EH (cell line): ENCODE results near the gene TMEM250.
A peak's percentile ranks its signal among the peaks of the same experiment; 100 is the strongest.

Experiments used
- DNase-seq: peaks from one replicate; pipeline ENCODE4 v3.0.0-alpha.2; 2015; ENCODE audit warnings: low read depth

TMEM250 gene

DNA sequence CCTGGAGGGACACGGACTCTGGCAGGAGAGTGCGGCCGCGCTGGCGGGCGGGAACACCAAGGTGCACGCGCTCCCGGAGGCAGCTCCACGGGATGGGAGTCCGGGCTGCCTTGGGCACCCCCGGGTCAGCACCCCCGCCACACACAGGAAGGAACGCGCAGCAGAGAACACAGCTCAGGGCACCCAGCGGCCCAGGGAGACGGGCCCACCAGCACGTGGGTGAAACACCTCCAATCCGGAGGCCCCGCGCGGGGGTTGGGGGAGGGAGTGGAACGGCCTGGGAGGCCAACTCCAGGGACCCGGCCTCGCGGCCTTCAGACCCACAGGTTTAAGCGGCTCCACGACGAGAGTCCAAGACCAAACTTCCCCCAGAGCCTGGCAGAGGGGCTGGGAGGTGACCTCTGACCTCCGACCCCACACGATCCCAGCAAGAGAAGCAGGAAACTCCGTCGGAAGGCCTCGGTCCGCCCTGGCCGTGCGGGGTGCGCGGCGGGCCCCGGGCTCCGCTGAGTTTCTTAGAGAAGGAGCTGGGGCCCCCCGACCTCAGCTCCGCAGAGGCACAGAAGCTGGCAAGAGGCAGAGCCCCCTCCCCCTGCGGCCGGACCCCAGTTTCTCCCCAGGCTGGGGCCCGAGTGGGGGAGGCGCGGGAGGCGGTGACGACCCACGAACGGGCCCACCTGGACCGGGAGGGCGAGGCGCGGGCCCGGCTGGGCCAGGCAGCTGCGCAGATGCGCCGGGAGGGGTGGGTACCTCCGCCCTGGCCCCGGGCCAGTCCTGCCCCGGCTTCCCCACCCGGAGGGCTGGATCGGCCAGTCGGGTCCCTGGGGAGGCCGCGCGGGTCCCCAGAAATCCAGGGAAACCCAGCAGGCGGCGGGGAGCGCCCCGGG is 24.4 kb downstream of the TMEM250 start:
- peak; percentile 70 for DNase-seq

DNA sequence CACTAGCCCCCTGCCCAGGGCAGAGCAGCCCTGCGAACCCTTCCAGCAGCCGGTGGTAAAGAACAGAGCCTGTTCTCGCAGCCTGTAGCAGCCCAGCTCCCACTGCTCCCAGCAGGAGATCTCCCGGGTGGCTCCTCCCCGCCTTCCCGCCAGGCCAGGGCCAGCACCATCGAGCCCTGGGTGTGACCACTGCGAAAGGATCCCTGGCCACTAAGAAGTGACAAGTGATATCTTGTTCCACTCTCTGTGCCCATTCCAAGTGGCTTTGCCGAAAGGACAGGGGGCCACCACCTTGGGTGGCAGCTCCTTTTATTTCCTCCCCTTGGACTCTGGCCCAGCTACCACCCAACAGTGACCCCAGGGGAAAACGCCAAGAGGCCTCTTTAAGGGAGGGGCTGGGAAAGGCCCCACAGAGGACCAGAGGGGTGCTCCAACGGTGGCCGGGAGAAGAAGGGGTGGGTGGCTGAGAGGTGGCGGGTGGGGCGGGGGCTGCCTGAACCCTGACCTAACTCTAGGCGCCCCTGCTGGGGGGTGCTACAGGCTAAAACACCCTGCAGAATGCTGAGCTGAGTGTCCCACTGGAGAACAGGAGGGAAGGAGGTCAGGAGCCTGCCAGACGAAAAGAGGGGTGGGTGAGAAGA is 25.2 kb downstream of the TMEM250 start:
- peak; percentile 56 for DNase-seq

DNA sequence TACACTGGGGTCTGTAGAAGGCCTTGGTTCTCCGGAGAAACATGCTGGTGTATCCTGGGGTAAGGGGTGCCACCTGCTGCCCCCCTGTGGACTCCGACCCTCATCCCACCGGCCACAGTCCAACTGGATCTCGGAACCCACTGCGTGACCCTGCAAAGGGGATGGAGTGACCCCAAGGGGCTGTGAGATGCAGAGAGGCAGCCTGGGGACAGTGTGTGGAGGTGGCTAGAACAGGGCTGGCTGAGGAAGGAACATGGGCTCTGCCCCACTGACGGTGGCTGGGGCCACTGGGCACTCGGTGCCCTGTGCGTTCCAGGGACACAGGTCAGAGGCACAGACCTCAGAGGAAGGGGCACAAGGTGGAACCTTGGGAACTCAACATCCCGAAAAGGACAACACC is 25.9 kb downstream of the TMEM250 start:
- no peak for DNase-seq

DNA sequence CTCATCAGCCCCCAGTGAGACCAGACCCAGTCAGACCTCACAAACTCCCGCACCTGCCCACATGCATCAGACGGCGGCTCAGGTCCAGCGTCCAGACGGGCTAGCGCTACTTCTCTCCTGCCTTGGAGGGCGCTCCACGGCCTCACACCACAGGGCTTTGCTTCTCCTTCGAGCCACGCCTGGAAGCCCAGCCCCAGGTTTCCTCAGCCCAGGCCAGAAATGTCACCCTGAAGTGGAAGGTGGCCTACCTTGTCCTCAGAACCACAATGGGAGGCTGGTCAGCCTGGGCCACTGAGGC is 26.4 kb downstream of the TMEM250 start:
- DNase-seq = no peak

DNA sequence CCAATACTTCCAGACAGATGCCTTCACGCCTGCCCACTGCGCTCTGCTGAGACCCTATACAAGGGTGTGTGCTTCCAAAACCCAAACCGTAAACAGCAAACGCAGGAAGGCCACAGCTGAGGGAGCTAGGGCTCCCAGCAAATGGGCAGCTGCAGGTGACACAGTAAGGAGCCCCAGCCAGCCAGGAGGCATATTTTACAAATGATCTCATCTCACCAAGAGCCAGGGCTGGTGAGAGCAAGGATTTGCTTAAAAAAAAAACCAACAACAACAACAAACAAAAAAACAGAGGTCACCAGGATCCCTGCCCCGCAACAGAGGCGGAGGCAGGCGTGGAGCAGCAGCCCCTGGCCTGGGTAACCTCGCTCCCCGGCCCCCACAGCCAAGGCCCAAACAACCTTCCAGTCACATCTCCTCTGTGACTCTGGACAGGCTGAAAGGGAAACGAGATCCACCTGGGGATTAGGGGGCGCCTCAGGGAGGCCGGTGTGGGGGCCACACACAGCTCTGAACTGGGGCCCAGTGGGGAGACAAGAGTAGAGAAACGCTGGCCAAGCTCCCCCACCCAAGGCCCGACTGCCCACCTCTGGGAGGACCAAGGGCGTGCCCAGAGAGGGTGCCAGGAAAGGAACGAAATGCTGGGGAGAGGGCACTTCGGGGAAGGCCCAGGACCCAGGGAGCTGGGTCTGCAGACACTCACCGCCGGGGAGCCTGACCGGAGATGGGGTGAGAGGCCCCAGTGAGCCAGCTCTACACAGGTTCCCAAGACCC is 26.9 kb downstream of the TMEM250 start:
- DNase-seq = peak; percentile 26

DNA sequence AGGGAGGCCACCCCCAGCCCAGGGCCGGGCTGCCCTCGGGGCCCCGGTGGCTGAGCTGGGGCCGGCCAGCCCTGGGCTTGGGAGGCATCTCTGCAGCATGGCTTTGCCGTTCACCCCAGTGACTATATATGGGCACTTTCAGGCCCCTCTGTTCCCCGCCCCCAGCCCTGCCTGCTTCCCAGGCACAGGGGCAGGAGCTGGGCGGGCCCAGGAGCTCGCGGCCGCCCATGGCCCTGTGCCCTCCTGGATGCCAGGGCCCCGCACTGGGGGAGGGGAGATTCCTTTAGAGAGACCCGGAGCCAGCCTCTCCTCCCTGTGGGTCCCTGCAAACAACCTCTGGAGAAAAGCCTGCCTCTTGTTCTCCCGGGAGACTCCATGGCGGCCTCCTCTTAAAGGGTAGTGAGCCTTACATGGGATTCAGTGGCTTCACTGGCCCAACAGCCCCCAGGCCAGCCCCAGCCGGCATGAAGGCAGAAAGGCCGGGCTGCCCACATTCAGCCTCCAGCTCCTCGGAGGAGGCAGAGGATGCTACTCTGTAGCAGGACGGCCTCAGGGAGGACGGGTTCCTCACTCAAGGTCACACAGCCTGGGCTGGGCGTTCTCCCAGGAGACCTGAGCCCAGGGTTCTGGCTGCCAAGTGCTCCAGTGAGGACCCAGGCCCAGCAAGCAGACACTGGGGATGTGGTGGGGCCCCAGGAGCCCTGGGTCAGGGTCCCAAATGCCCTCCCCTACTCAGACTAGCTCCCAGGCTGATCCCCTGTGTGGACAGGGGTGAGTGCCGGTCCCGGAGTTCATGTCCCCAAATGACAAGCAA is 27.7 kb downstream of the TMEM250 start:
- DNase-seq = peak; percentile 54

DNA sequence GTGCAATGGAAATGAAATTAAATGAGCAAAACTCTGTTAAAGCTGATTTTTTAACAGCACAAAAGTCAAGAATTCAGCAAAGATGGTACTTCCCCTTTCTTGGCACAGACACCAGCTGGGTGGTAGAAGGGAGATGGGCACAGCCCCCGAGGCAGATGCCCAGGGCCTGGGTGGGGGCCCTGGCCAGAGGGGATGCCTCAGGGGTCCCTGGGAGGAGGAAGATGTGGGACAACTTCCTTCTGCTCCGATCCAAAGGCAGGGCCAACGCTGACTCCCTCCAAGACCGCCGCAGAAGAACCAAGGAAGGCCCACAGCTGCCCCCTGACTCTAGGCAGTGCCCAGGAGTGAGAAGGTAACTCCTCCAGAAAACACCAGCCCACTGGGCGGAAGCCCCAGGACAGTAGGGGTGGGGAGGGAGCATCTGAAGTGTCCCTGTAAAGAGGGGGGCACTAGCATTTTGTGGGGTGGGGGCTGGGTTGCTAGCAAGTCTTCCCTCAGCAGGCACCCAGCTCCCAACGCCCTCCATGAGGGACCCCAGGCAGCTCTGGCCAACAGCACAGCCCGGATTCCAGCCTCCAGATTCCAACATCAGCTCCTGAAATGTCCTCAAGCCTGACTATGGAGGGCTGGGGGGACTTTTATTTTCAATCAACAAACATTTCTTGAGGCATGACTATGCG is 28.5 kb downstream of the TMEM250 start:
- no peak for DNase-seq

DNA sequence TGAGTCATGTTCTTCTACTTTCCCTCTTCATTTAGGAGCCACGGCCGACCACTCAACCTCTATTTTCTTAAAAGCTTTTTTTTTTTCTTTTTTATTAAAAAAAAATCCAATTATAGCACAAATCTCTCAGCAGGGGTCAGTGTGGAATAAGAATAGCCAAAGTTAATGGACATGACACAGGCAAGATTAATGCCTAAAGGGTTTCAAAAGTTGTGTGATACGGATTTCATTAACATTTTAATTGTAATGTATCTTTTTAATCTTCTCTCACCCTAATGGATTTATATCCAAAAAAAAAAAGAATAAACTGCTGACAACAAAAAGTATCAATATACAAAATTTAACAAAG is 29.0 kb downstream of the TMEM250 start:
- peak; percentile 55 for DNase-seq

DNA sequence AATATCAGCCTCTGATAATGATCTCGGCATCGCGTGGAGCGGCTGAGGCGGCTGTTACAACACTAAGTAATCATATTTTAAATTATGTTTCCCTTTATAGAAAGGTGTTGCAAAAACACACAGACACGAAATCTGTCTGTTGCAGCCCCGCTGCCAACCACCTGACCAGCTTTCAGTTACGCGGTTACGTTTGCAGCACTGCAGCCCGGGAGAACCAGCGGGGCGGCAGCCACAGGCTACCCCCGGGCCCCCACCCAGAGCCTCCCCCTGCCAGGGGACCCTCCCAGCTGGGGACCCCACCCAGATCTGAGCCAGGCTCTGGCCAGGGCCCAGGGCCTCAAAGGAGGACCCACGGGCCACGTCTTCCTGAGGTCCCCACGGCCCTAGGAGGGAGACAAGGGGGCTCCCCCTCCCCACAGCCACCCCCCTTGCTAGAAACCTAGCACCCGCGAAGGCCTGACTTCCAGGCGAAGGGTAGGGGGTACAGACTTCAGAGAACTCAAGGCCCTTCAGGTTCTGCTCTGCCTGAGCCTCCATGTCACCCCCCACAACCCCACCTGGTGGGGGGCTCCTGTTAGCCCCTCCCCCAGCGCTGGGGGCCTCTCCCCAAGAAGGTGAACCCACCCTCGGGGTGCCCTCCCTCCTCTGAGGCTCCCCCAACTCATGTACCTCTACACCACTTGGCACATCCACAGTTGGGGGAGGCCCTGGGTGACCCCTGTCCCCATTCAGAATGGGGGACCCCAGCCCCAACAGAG is 29.6 kb downstream of the TMEM250 start:
- no peak for DNase-seq

DNA sequence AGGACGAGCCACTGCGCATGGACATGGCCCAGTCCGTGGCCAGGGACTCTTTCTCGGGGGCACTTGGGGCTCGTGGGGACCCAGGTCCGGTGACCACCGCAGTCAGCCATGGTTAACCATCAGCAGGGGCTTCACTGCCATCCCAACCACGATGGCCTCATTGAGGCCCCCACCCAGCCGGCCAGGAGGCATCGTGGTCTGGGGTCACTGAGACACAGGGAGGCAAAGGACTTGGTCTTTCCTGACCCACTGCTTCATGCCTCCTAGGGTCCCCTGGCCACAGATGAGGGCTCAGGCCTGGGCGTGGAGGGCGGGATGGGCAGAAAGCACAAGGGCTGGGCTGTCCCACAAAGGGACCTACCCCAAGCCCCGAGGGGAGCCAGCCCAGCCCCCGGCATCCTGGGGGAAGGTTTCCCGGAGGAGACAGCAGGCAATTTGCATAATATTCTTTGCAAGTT is 30.2 kb downstream of the TMEM250 start:
- no peak for DNase-seq

DNA sequence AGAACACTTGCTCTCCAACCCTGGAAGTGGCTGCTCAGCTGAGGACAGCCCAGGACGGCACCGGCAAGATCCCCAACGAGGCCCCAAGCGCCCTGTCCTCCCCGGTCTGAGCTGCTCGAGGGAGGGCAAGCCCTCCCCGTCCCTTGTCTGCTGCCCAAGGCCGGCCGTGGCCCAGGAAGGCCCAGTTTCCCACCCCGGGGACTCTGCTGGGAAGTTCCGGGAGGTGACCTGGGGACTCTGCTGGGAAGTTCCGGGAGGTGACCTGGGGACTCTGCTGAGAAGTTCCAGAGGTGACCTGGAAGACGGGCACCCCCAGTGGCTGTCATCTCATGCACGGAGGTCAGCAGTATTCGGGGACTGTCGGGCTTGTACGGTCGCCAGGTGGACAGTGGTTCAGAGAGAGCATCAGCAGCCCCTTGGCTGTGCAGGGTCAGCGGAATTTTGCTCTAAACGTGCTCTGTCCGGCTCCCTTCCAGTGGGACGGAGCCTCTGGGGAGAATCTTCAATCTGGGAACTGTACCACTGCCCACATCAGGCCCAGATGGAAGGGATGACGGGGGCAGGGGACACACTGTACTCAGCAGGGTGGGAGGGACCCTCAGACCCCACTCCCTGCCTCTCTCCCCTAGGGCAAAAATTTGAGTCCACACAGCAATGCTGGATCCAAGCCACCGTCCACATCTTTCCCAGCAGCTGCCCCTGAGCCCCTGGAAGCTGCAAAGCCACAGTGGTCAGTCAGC is 30.8 kb downstream of the TMEM250 start:
- DNase-seq = no peak

DNA sequence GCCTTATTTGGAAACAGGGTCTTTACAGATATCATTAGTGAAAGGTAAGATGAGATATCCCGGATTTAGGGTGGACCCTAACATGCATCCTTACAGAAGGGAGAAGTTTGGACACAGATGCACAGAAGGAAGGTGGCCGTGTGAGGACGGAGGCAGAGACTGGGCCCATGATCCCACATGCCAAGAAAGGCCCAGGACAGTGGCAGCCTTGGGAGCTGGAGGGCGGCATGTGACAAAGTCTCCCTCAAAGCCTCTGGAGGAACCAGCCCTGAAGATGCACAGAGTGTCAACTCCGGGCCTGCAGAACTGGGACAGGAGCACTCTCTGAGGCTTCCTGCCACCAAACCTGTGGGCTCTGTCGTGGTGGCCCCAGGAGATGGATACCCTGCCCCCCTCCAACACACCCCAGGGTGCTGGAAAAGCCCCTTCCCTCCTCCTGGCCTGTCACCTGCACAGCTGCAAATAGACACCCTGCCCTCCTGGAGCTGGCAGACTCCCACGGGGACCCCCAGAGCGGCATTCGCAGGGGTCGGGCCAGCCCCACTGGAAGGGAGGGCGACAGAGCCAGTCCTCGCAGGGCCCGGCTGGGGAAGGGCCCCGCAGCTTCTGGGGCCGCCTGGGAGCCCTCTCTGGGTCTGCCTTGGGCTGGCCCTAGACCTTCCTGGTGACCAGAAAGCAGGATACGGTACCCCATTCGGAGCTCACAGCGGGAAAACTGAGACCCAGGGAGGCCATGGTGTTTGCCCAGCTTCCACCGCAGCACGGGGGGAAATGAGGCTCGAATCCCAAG is 31.5 kb downstream of the TMEM250 start:
- no peak for DNase-seq

DNA sequence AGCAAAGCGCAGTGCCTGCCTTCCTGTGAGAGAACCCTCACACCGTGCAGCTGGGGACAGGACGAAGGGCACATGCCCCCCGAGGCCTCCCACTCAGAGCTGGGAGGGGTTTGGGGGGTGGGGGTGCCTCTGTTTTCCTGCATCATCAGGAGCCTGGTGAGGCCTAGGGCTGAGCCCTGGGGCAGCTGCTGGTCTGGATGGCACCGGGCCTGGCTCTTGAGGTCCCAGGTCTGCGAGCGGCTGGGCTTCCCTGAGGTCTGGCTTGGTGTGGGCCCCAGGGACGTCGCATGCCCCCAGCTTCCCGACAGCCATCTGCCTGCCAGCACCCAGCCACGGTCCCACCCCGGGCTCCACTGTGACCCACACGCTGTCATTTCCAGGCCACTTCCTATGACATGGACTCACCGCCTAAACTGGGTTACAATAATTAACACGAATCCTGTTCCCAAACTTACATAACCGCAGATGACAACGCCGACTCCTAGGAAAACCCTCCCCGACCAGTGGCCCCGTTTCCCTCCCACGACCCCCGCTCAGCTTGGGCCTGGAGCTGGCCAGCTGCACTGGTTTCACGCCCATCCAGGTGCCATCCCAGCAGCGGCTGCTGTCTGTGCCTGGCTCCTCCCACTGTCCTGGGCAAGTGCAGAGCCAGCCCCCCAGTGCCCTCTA is 32.3 kb downstream of the TMEM250 start:
- DNase-seq = no peak

DNA sequence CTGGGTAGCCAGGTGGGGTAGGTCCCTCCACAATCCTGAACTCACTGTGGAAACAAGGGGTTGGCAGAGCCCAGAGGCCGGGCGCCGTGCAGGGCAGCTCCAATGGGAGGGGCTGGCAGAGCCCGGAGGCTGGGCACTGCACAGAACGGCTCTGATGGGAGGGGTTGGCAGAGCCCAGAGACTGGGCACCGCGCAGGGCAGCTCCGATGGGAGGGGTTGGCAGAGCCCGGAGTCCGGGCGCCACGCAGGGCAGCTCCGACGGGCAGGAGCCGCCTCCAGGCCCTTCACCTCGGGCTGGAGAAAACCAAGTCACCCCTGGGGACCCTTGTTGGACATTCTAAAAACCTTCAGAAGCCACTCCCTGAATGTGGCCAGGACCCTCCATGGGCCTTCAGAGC is 32.9 kb downstream of the TMEM250 start:
- no peak for DNase-seq

DNA sequence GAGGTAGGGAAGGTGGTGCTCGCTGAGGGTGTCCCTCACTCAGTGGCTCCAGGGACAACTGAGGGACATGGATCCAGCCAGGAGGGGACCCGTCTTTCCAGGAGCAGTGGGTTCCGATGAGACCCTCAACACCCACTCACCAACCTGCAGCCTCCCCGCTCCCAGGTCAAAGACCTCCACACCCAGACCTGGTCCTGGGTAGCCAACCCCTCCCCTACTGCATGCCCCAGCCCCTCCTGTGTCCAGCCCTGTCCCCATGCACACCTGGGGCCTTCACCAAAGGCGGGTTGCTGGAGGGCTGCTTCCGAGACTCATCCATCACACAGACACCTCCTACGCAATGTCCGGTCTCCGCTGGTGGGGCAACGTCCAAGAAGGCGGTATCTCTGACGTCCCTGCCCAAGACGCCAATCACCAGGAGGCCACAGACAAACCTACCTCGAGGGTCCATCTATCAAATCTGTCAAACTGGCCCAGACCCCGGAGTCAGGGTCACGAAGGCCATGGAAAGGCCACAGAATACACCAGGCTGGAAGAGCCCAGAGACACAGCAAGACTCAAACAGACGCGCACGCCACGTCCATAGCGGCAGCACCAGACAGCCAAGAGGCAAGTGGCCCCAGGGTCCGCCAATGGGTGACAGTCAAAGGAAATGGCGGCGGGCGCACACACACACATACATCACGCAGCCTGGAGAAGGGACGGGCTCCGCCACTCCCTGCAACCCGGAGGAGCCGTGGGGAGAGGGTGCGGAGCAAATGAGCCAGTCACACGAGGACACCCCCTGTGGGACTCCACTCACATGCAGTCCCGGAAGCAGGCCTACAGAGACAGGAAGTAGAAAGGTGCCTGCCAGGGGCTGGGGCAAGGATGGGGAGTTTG is 34.4 kb downstream of the TMEM250 start:
- DNase-seq = no peak

DNA sequence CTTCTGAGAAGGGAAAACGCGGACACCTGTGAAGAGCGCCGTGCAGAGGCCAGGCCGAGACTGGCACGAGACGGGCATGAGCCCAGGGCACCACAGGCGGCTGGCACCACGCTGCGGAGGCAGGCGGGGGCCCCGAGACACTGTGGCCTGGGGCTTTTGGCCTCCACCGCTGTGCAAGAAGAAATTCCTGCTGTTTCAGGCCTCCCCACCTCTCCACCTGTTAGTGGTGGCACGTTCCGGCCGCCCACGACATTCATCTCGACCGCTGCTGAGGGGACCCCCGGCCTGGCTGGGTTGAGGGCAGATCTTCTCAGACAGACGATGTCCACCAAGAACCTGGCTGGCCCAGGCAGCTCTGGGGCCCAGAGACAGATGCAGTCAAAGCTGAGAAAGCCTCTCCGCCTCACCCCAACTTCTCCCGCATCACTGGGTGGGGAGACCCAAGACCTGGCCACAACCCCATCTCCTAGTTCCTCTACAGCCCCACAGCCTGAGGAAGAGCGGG is 35.1 kb downstream of the TMEM250 start:
- DNase-seq = no peak
